ENCODE measurements around the gene PRSS21. TPM values are rescaled to one million over a fixed set of nuclear protein-coding genes. Genes with fewer than 3 reads are reported as not detected.

Gene PRSS21
- total RNA-seq, 6 experiments from 2014 or later, result not detected

DNA sequence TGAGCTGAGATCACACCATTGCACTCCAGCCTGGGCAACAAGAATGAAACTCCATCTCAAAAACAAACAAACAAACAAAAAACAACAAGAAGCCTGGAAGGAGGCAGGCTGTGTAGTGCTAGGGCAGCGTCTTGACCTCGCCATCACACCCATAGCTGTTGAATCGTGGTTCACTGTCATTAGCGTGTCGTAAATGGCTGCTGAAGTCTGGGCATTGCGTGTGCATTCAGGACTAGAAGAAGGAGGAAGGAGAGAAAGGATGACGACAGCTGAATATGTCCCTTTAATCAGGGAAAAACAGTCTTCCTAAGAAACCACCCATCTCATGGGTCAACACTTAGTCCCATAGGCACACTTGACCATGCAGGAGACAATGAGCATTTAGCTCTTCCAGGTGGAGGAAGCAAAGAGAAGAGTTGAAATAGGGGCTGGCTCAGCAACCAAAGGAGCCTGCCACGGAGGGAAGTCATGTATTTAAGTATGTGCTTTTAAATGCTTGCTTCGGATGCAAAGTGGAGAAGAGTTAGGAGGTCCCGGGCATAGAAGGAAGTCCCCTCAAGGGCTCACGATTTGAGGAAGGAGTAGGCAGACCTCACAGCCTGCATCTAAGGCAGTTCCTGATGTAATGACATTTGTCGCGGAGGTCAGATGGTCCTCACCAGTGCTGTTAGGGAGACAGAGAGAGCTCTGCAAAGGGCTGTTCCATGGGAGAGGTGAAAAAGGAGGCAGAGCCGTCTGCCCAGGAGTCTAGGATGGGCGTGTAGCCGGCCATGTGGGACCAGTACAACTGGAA, 32.1 kb downstream of the PRSS21 start:
- TF ChIP-seq CTCF (IDR thresholded peaks at IDR 0.05) (no peak), POLR2A (IDR thresholded peaks at IDR 0.05) (no peak)
- WGBS (ENCODE audit: insufficient coverage, low coverage, low lambda C conversion rate, missing lambda C conversion rate), result 69% methylated on average over 12 of the region's 16 CpGs
- intact Hi-C loops (cut with DNase I), result no loop called here
- H3K9me3 ChIP-seq, result no peaks in the 10 kb centered on the region
- H3K4me3 ChIP-seq, result no peak overlapping the region
- no peak overlapping the region for H3K27ac ChIP-seq
- DNase-seq (no peak), ATAC-seq (no peak)
- H3K36me3 ChIP-seq, result no peaks in the 10 kb centered on the region
- H3K4me1 ChIP-seq, result no peaks in the 10 kb centered on the region
- no peaks in the 10 kb centered on the region for H3K27me3 ChIP-seq

GRCh38 chr16:2852003-2852730, 35.1 kb downstream of the PRSS21 start:
- no peak overlapping the region for H3K4me3 ChIP-seq
- H3K9me3 ChIP-seq, result no peaks in the 10 kb centered on the region
- ATAC-seq, result no peak
- H3K27ac ChIP-seq, result no peak overlapping the region
- intact Hi-C loops (cut with DNase I), result no loop called here
- TF ChIP-seq POLR2A (IDR thresholded peaks at IDR 0.05) (no peak), CTCF (IDR thresholded peaks at IDR 0.05) (no peak)
- 79% methylated on average over 4 of the region's 16 CpGs for WGBS (ENCODE audit: insufficient coverage, low coverage, low lambda C conversion rate, missing lambda C conversion rate)
- DNase-seq, result peak in 1 of 3 donors; percentile 38
- H3K36me3 ChIP-seq, result no peaks in the 10 kb centered on the region
- H3K27me3 ChIP-seq, result no peaks in the 10 kb centered on the region
- H3K4me1 ChIP-seq, result no peaks in the 10 kb centered on the region

GRCh38 chr16:2852731-2853507, 35.9 kb downstream of the PRSS21 start:
- TF ChIP-seq POLR2A (IDR thresholded peaks at IDR 0.05) (no peak), CTCF (IDR thresholded peaks at IDR 0.05) (no peak)
- ATAC-seq, result no peak
- no peaks in the 10 kb centered on the region for H3K4me1 ChIP-seq
- intact Hi-C loops (cut with DNase I), result no loop called here
- no peak for DNase-seq
- no peaks in the 10 kb centered on the region for H3K27me3 ChIP-seq
- WGBS (ENCODE audit: insufficient coverage, low coverage, low lambda C conversion rate, missing lambda C conversion rate), result 50% methylated on average over 14 of the region's 56 CpGs
- H3K4me3 ChIP-seq, result no peak overlapping the region
- no peaks in the 10 kb centered on the region for H3K36me3 ChIP-seq
- no peak overlapping the region for H3K27ac ChIP-seq
- H3K9me3 ChIP-seq, result no peaks in the 10 kb centered on the region

- 71% methylated on average over 5 of the region's 18 CpGs for WGBS (ENCODE audit: insufficient coverage, low coverage, low lambda C conversion rate, missing lambda C conversion rate)
- intact Hi-C loops (cut with DNase I), result no loop called here
- no peak for ATAC-seq
- Histone ChIP-seq H3K27ac (no peak overlapping the region), H3K36me3 (no peaks in the 10 kb centered on the region), H3K4me3 (no peak overlapping the region), H3K4me1 (no peaks in the 10 kb centered on the region), H3K9me3 (no peaks in the 10 kb centered on the region), H3K27me3 (no peaks in the 10 kb centered on the region)
- TF ChIP-seq POLR2A (IDR thresholded peaks at IDR 0.05), result no peak
- TF ChIP-seq CTCF (IDR thresholded peaks at IDR 0.05), result no peak
- no peak for DNase-seq
Measured at GRCh38 chr16:2853531-2854073, 36.6 kb downstream of the PRSS21 start.
